ENCODE results near the gene HBG1. TPM values are rescaled to one million over a fixed set of nuclear protein-coding genes. Genes with fewer than 3 reads are reported as not detected.

Gene HBG1
- total RNA-seq, 6 donors from 2014 or later, result 2.9 to 4.6 TPM; not detected in 4

- H3K27ac ChIP-seq, result no peak overlapping the region
- DNase-seq (no peak), ATAC-seq (ENCODE audit: low FRiP score in 2 of 2) (no peak)
- WGBS, 2 donors, result 88 to 89% methylated on average over 1 of the region's 1 CpG
- H3K27me3 ChIP-seq, result no peaks in the 10 kb centered on the region
- no peaks in the 10 kb centered on the region for H3K36me3 ChIP-seq
- no peak overlapping the region for H3K4me3 ChIP-seq
- H3K4me1 ChIP-seq, result no peaks in the 10 kb centered on the region
- TF ChIP-seq, protein P1, sequence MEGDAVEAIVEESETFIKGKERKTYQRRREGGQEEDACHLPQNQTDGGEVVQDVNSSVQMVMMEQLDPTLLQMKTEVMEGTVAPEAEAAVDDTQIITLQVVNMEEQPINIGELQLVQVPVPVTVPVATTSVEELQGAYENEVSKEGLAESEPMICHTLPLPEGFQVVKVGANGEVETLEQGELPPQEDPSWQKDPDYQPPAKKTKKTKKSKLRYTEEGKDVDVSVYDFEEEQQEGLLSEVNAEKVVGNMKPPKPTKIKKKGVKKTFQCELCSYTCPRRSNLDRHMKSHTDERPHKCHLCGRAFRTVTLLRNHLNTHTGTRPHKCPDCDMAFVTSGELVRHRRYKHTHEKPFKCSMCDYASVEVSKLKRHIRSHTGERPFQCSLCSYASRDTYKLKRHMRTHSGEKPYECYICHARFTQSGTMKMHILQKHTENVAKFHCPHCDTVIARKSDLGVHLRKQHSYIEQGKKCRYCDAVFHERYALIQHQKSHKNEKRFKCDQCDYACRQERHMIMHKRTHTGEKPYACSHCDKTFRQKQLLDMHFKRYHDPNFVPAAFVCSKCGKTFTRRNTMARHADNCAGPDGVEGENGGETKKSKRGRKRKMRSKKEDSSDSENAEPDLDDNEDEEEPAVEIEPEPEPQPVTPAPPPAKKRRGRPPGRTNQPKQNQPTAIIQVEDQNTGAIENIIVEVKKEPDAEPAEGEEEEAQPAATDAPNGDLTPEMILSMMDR (IDR thresholded peaks at IDR 0.05), result no peak
- TF ChIP-seq EP300 (IDR thresholded peaks at IDR 0.05) (no peak), POLR2AphosphoS5 (IDR thresholded peaks at IDR 0.05) (no peak), POLR2A (IDR thresholded peaks at IDR 0.05) (no peak)
- H3K9me3 ChIP-seq, result no peaks in the 10 kb centered on the region
Observed at GRCh38 chr11:5233307-5233706, 16.4 kb downstream of the HBG1 start.

DNA sequence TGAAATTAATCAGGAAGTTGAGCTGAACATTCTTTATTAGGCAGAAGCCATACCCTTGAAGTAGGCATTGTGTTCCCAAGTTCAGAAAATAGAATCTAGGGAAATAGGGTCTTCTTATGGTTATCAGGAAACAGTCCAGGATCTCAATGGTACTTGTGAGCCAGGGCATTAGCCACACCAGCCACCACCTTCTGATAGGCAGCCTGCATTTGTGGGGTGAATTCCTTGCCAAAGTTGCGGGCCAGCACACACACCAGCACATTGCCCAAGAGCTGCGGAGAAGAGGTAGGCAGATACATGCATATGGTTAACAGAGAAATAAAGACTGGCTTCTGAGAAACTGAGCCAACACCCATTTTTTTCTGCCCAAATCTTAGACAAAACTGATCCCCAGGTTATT is 16.8 kb downstream of the HBG1 start:
- H3K4me1 ChIP-seq, result no peaks in the 10 kb centered on the region
- H3K4me3 ChIP-seq, result no peak overlapping the region
- no peak overlapping the region for H3K27ac ChIP-seq
- 94 to 96% methylated on average over 2 of the region's 2 CpGs for WGBS, 2 donors
- no peaks in the 10 kb centered on the region for H3K27me3 ChIP-seq
- TF ChIP-seq, protein P1 (IDR thresholded peaks at IDR 0.05), result no peak
- TF ChIP-seq EP300 (IDR thresholded peaks at IDR 0.05) (no peak), POLR2A (IDR thresholded peaks at IDR 0.05) (no peak), POLR2AphosphoS5 (IDR thresholded peaks at IDR 0.05) (no peak)
- ATAC-seq (ENCODE audit: low FRiP score in 2 of 2) (no peak), DNase-seq (no peak)
- no peaks in the 10 kb centered on the region for H3K9me3 ChIP-seq
- no peaks in the 10 kb centered on the region for H3K36me3 ChIP-seq

DNA sequence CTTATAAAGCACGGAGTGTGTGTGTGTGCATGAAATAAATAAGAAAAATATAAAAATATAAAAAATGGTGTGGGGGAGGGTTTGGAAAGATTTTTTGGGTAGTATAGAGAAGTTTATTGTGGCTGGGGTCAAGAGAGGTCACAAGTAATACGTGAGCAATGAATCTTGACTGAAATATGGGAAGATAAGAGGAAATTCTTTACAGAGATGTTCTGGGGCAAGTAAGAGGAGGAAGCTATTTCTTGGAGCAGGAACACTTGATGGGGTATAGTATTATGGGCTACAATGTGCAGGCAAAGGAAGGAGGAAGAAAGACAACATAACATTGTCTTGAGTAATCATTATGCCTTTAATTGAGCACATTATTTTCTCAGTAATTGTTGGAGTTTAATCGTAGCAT is 17.5 kb downstream of the HBG1 start:
- Histone ChIP-seq H3K4me3 (no peak overlapping the region), H3K27ac (no peak overlapping the region), H3K9me3 (no peaks in the 10 kb centered on the region), H3K4me1 (no peaks in the 10 kb centered on the region), H3K36me3 (no peaks in the 10 kb centered on the region), H3K27me3 (no peaks in the 10 kb centered on the region)
- TF ChIP-seq POLR2AphosphoS5 (IDR thresholded peaks at IDR 0.05) (no peak), POLR2A (IDR thresholded peaks at IDR 0.05) (no peak)
- TF ChIP-seq, protein P1 (IDR thresholded peaks at IDR 0.05), result no peak
- DNase-seq (no peak), ATAC-seq (ENCODE audit: low FRiP score in 2 of 2) (no peak)
- WGBS, 2 donors, result 60 to 63% methylated on average over 3 of the region's 3 CpGs

DNA sequence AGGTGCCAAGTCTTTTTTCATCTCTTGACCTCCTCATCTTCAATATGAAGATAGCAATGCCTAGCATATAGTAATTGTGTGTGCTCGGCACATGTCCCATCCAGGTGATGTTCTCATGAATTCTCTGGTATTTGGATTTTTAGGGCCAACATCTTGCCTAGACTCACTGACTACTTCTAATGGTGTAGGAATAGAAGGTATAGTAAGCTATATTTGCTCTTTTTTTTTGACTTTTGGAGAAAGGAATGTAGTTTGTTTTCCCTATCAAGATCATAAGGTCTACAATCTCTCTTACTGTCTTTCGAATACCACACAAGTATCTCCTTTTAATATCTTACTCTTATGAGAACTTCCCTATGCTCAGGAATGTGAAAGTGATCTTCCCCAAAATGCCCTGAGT is 18.5 kb downstream of the HBG1 start:
- H3K27ac ChIP-seq, result no peak overlapping the region
- no peak overlapping the region for H3K4me3 ChIP-seq
- no peaks in the 10 kb centered on the region for H3K4me1 ChIP-seq
- no peak for ATAC-seq (ENCODE audit: low FRiP score in 2 of 2)
- no peaks in the 10 kb centered on the region for H3K36me3 ChIP-seq
- no peaks in the 10 kb centered on the region for H3K27me3 ChIP-seq
- H3K9me3 ChIP-seq, result no peaks in the 10 kb centered on the region
- TF ChIP-seq EP300 (IDR thresholded peaks at IDR 0.05) (no peak), POLR2A (IDR thresholded peaks at IDR 0.05) (no peak), POLR2AphosphoS5 (IDR thresholded peaks at IDR 0.05) (no peak)
- TF ChIP-seq, protein P1 (IDR thresholded peaks at IDR 0.05), result no peak
- no peak for DNase-seq
- 84 to 90% methylated on average over 2 of the region's 2 CpGs for WGBS, 2 donors

DNA sequence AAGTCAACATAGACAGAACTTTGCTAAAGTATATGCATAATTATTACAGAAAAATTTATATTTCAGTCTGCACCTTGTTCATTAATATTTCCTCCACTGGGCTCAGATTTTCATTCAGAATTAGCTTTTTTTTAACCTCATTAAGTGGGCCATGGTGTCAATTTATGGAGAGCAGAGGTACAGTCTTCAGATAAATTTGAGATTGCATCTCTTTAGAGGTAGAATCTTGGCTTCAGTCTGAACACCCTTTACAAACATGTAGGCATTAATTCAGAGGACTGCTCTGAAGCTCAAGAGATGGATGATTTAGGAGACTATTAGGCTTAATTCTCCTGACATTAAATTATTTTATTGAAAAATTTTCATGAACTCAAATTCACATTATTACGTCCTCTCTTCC is 19.4 kb downstream of the HBG1 start:
- no peak for ATAC-seq (ENCODE audit: low FRiP score in 2 of 2)
- WGBS, 2 donors, result 79 to 91% methylated on average over 1 of the region's 1 CpG

More for the DNA sequence above, 19.4 kb downstream of the HBG1 start:
- H3K4me1 ChIP-seq, result no peaks in the 10 kb centered on the region
- H3K27me3 ChIP-seq, result no peaks in the 10 kb centered on the region
- DNase-seq, result no peak
- no peak overlapping the region for H3K27ac ChIP-seq
- no peak overlapping the region for H3K4me3 ChIP-seq
- H3K9me3 ChIP-seq, result no peaks in the 10 kb centered on the region
- no peak for TF ChIP-seq POLR2AphosphoS5 (IDR thresholded peaks at IDR 0.05)
- TF ChIP-seq, protein P1 (IDR thresholded peaks at IDR 0.05), result no peak
- no peak for TF ChIP-seq EP300 (IDR thresholded peaks at IDR 0.05)
- TF ChIP-seq POLR2A (IDR thresholded peaks at IDR 0.05), result no peak
- H3K36me3 ChIP-seq, result no peaks in the 10 kb centered on the region
